Stimulated activated CD8-positive, alpha-beta memory T cell treated with anti-CD3 and anti-CD28 coated beads, Interleukin-7, amount 100 ng/mL, for 4 hours (primary cell): ENCODE results near the gene HBS1L.

Experiments
- DNase-seq, 2 donors: peaks; one replicate each; pipeline ENCODE4 v3.0.0-alpha.2; 2020; ENCODE audit warnings: low read depth in 2 of 2

HBS1L gene

DNA sequence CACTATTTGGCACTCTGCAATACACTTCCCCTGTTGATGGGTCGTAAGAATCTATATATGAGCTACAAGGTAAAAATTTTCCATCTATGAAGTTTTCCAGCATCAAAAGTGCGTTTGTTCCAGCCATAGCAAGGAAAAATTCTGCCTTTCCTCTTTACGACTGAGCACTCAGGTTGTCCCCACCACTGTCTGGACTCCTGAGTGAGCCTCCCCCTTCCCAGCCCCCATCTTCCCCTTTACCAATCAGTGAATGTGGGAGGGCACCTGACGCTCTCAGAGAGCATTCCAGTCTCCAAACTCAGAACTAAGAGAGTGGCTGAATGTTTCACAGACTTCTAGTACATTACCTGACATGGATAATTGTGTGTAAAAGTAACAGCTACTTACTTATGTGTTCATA lies 104.7 kb downstream of the HBS1L start, which contains the start of gene ALDH8A1:
Gene ALDH8A1 (minus strand): TSS at position 175 of the 400 bp plus-strand sequence. CDS start 48 bp downstream, at position 127.
- no peak for DNase-seq

GRCh38 chr6:134948691-134949090 lies 105.9 kb downstream of the HBS1L start:
- no peak for DNase-seq

- DNase-seq, result no peak
Observed at GRCh38 chr6:134948142-134948541, 106.5 kb downstream of the HBS1L start.

DNA sequence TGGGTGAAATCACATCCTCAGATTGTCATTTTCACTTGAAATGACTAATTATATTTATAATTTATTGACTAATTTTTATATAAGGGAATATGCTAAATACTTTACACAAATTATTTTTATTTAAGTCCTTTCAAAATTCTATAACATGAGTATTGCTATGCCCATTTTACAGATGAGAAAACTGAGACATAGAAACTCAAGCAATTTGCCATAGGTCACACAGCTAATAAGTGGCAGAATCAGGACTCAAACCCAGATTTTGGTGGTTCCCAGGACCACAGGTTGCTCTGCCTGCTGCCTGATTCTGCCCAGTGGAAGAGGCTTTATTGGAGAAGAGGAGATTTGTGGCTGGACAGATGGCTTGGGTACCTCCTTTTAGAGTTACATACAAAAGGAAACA lies 109.6 kb downstream of the HBS1L start:
- DNase-seq, result no peak

GRCh38 chr6:134943522-134944111 lies 111.0 kb downstream of the HBS1L start:
- DNase-seq, result no peak

GRCh38 chr6:134938896-134939295 lies 115.7 kb downstream of the HBS1L start:
- peak; percentile 63 to 74 for DNase-seq

DNA sequence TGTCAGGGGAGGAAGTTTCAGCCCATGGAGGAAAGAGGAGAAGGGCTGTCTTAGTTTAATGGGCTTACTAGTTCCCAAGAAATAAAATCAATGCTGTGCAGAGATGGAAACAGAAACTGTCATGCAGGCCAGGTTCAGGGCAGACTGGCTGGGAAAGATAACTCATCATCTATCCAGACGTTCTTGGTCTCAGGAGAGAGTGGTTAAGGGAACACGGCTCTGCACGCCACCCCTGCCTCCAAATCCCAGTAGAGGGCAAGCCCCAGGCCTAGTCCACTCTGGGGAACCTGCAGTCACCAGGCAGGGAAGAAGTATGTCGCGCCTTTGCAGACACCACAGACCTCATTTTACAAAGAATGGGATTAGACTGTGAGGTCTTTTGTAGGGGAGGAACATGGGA lies 117.2 kb downstream of the HBS1L start:
- DNase-seq, result no peak

- no peak for DNase-seq
Observed at GRCh38 chr6:134936931-134937330, 117.7 kb downstream of the HBS1L start.

GRCh38 chr6:134936476-134936875 lies 118.1 kb downstream of the HBS1L start:
- no peak for DNase-seq

DNA sequence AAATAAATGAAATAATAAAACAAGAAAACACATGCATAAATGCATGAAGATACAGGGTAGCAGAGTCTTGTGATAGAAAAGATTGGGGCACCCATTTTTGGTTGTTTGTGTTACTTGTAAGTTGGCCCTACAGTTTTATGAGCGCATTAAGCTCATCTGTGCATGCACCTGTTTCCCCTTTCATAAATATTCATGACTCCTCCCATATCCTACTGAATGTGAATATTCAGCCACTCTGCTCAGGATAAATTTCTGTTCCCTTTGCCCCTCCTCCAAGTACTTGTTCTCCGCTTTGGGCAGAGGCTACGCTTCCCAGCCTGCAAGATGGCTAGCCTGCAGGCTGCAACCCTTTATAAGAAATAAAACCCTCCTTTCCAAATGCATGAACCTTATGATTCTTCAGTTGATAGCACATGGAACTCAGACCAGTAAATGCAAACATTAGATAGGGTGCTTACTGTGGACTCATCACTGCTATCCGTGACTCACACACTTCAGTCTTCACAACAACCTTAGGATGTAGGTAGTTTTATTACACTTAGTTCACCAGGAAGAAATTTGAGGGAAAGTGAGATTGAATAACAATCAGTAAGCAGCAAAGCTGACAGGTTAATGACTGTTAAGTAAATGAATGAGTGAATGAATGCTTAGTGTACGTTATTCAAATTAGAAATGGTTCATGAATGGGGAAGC lies 119.7 kb downstream of the HBS1L start:
- no peak for DNase-seq

DNA sequence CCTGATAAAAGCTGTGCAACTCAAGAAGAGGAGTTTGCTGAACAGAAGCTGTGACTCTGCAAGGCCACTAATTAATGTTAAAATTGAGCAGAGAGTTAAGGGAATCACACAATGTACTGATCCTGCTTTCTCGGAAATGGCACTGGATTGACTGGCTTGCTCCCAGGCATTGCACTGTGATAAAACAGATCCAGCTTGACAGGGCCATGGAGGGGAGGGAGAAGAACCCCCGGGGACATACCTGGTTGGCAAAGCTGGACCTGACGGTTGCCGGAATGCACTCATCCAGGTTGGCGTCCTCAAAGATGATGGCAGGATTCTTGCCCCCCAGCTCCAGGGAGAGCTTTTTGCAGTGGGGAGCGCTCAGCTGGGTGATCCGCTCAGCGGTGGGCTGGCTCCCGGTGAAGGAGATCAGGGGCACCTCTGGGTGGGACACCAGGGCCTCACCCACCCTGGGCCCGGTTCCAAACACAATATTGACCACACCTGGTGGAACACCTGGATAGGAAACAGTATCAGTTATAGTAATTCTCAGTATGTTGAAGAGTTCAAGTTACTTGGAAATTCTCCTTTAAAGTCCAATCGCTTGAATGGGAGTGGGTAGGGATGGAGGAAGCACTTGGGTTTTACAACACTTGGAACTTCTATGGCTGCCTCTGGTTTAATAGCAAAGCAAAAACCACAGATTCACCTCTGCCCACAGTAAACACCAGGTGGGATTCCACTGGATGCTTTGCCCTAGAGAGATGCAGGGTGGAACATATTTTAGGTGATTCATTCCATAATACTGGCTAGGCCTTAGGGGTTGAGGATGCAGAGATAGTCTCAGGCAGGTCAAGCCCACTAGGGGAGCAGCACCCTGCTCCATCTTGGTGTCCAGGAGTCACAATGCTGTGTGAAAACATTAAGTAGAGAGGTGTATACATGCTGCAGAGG lies 121.8 kb downstream of the HBS1L start:
- DNase-seq, result no peak

GRCh38 chr6:134932098-134932497 lies 122.5 kb downstream of the HBS1L start:
- no peak for DNase-seq

DNA sequence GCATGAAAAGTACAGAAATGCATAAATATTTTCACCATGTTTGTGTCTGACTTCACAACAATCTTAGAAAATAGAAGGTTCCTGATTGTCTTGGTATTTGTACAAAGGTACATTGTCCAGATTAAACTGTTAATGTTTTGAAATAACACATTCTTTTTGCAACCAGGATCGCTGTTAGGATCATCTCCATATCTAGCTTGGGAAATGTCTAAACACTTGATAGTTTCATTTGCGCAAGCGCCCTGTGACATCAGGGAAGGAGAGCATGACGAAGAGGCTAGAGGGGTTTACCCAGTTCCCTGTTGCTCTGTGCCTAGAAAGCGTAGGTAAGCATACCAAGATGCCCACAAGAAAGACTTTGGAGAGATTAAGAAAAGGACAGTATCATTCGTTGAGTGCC lies 124.2 kb downstream of the HBS1L start:
- DNase-seq, result no peak

- no peak for DNase-seq
Observed at GRCh38 chr6:134928151-134928900, 126.3 kb downstream of the HBS1L start.

DNA sequence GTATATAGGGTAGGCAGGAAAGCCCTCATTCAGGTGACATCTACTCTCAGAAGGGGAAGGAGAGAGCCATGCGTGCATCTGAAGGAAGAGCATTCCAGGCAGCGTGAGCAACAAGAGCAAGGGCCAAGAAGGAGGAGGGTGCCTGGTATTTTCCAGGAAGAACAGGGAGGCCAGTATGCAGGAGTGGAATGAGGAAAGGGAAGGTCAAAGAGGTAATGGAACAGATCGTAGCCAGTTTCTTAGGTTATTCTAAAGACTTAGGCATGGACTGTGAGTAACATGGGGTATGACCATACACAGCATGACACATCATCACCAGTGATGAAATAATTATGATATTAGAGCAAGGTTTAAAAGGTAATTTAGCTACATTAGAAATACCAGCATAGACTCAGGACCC lies 128.8 kb downstream of the HBS1L start:
- no peak for DNase-seq

DNA sequence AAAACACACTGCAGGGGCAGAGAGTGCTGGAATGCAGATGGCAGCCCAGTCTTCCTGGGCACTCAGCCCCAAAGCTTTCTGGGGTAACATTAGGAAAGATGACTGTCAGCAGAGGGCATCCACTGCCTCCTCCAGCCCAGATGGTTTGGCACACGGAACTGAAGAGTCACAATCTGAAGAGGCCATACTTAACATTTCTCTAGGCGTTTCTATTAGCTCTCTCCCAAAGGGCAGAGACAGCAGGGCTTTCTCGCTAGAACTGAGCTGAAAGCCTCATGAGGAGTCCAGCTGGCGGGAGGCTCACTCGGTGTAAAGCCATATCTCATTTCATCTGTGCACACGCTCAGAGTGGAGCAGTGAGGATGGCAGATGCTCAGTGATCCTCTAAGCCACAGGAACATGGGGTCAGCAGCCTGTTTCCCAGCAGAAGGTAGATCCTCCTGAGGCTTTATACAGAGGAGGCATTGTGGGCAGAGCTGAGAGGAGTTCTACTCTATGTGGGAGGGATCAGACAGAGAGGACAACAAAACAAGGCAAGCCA lies 132.8 kb downstream of the HBS1L start:
- DNase-seq, result no peak

GRCh38 chr6:134921276-134921675 lies 133.3 kb downstream of the HBS1L start:
- DNase-seq, result no peak

DNA sequence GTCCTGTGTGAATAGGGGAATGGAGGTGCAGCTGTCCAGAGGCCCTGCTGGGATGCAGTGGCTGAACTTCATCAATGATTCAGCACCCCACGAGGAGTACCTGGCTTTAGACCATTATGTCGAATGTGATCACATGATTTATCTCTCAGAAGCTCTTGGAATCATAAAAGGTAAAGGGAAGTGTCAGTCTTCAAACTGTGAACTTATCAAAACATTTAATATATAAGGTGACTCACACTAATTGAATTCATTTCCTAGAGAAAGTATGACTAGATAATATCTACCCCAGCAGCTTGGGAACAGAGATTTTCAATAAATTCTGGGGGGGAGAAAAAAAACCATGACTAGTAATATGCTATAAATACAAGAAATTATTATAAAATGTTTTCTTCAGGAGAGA lies 134.2 kb downstream of the HBS1L start:
- no peak for DNase-seq

DNA sequence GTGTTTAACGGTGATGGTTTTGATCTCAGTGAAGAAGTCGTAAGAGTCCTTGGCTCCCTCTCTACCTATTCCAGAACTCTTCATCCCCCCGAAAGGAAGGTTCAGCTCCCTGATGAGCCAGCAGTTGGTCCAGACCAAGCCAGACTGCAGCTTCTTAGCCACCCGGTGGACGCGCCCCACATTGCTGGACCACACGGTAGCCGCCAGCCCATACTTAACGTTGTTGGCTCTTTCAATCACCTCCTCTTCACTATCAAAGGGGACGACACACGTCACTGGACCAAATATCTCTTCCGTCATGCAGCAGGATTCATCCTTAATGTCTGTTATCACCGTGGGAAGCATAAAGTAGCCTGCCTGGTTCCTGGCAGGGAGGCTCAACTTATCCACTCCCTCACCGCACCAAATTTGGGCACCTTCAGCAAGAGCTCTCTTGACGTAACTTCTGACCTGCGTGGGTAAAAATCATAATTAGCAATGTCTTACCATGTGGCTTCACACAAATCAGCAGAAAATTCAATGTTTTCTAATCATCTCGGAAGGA lies 136.1 kb downstream of the HBS1L start:
- no peak for DNase-seq

GRCh38 chr6:134911547-134911946 lies 143.1 kb downstream of the HBS1L start:
- no peak for DNase-seq

DNA sequence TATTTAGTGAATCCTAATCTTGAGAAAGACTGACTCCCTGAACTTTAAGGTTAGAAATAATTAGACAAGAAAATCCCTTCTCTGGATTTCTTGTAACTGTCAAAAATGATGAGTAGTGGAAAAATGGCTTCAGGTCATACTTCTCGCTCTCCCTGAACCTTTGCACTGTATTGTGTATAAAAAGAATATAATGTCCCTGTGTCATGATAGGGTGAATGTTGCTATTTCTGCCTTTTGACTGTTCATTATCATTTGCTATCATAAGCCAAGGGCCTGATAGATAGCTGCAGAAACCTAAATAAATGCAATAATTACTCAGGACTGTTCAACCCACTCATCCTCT lies 144.1 kb downstream of the HBS1L start:
- no peak for DNase-seq
